Activated T-helper 1 cell treated with anti-CD3 and anti-CD28 coated beads, Interleukin-12 subunit alpha, Interleukin-12 subunit beta, Interleukin-2, Interleukin-4 antibody, amounts not matched to agents 30 ng/mL and 10 ng/mL and 1 ng/mL, durations not matched to agents 14 hours and 24 hours and 36 hours (primary cell): ENCODE data around the gene PHF21A. TPM values are rescaled to one million over a fixed set of nuclear protein-coding genes. Genes with fewer than 3 reads are reported as not detected.

Experiments used
- DNase-seq: peaks from one replicate; pipeline ENCODE4 v3.0.0; 2021; ENCODE audit warnings: low spot score
- H3K27ac Mint-ChIP-seq: one replicate; pipeline ENCODE4 v1.8.0; 2021; ENCODE audit warnings: mild to moderate bottlenecking, mixed read lengths
- H3K27me3 Mint-ChIP-seq: one replicate; pipeline ENCODE4 v1.8.0; 2022; ENCODE audit warnings: mild to moderate bottlenecking, moderate library complexity, mixed read lengths; ENCODE audit not compliant: insufficient read depth
- H3K36me3 Mint-ChIP-seq: one replicate; pipeline ENCODE4 v1.8.0; 2021; ENCODE audit warnings: low read depth, mixed read lengths
- H3K4me1 Mint-ChIP-seq: one replicate; pipeline ENCODE4 v1.8.0; 2021; ENCODE audit warnings: low read depth, mixed read lengths
- H3K4me3 Mint-ChIP-seq: one replicate; pipeline ENCODE4 v1.8.0; 2021; ENCODE audit warnings: mild to moderate bottlenecking, moderate library complexity, mixed read lengths
- H3K9me3 Mint-ChIP-seq: one replicate; pipeline ENCODE4 v1.8.0; 2021; ENCODE audit warnings: mixed read lengths
- intact Hi-C: fragments of 100-400 bp; cut with micrococcal nuclease; formaldehyde crosslinking; loops from one replicate; pipeline ENCODE4 v1.15.1; 2024
- total RNA-seq: library from RNA; stranded (reverse); gene quantifications from 2 replicates; pipeline ENCODE4 v1.2.3, GENCODE V29; 2022

PHF21A gene
- total RNA-seq, 1 donor from 2014 or later: 32.9 TPM

GRCh38 chr11:46133119-46133518 lies 11.9 kb upstream of the PHF21A start:
- H3K9me3 Mint-ChIP-seq: no peaks in the 10 kb centered on the region
- no peak for DNase-seq
- no peak overlapping the region for H3K4me3 Mint-ChIP-seq
- intact Hi-C loops: no loop called here
- H3K36me3 Mint-ChIP-seq: no peaks in the 10 kb centered on the region
- peaks cover 15% of the 10 kb centered on the region for H3K27me3 Mint-ChIP-seq
- no peaks in the 10 kb centered on the region for H3K4me1 Mint-ChIP-seq
- H3K27ac Mint-ChIP-seq: no peak overlapping the region

- H3K4me1 Mint-ChIP-seq: peaks cover 16% of the 10 kb centered on the region
- H3K9me3 Mint-ChIP-seq: no peaks in the 10 kb centered on the region
- intact Hi-C loops: no loop called here
- no peak for DNase-seq
- no peaks in the 10 kb centered on the region for H3K36me3 Mint-ChIP-seq
- H3K27ac Mint-ChIP-seq: no peak overlapping the region
- no peak overlapping the region for H3K4me3 Mint-ChIP-seq
- H3K27me3 Mint-ChIP-seq: peaks cover 7% of the 10 kb centered on the region
These were observed 9.2 kb upstream of the PHF21A start for GRCh38 chr11:46130286-46130940.

GRCh38 chr11:46129133-46129532 lies 7.9 kb upstream of the PHF21A start:
- intact Hi-C loops: loop anchor here (10.0 kb wide), 2 partner anchors 324 to 984 kb away; partner anchors contain the start of genes PRDM11 and SLC35C1
- Mint-ChIP-seq H3K4me1 (peaks cover 16% of the 10 kb centered on the region), H3K4me3 (no peak overlapping the region), H3K36me3 (no peaks in the 10 kb centered on the region), H3K27me3 (peaks cover 2% of the 10 kb centered on the region), H3K9me3 (no peaks in the 10 kb centered on the region), H3K27ac (no peak overlapping the region)
- DNase-seq: no peak

GRCh38 chr11:46127150-46127638 lies 5.9 kb upstream of the PHF21A start:
- peak; percentile 68 for DNase-seq
- no peaks in the 10 kb centered on the region for H3K9me3 Mint-ChIP-seq
- H3K27me3 Mint-ChIP-seq: no peaks in the 10 kb centered on the region
- no peaks in the 10 kb centered on the region for H3K36me3 Mint-ChIP-seq
- peaks cover 21% of the 10 kb centered on the region for H3K4me1 Mint-ChIP-seq
- H3K4me3 Mint-ChIP-seq: no peak overlapping the region
- peak overlapping the region; percentile 50 for H3K27ac Mint-ChIP-seq
- intact Hi-C loops: loop anchor here (1.0 to 10.0 kb wide), 4 partner anchors 112 to 982 kb away; partner anchors contain the start of genes PRDM11 and SLC35C1

GRCh38 chr11:46125284-46125683 lies 4.0 kb upstream of the PHF21A start:
- no peaks in the 10 kb centered on the region for H3K9me3 Mint-ChIP-seq
- H3K4me3 Mint-ChIP-seq: no peak overlapping the region
- no peaks in the 10 kb centered on the region for H3K27me3 Mint-ChIP-seq
- intact Hi-C loops: loop anchor here (10.0 kb wide), 2 partner anchors 320 to 980 kb away; partner anchors contain the start of genes PRDM11 and SLC35C1
- no peak for DNase-seq
- H3K4me1 Mint-ChIP-seq: peaks cover 21% of the 10 kb centered on the region
- no peak overlapping the region for H3K27ac Mint-ChIP-seq
- no peaks in the 10 kb centered on the region for H3K36me3 Mint-ChIP-seq

GRCh38 chr11:46122945-46123715 lies 1.9 kb upstream of the PHF21A start:
- peak overlapping the region; percentile 45 for H3K4me3 Mint-ChIP-seq
- intact Hi-C loops: loop anchor here (2.0 to 10.0 kb wide), 5 partner anchors 156 to 978 kb away; partner anchors contain the start of genes ARHGAP1, ATG13, HARBI1 and PRDM11

GRCh38 chr11:46121724-46122477 lies 647 bp upstream of the PHF21A start:
- Mint-ChIP-seq H3K4me3 (peak overlapping the region; percentile 86), H3K27me3 (no peaks in the 10 kb centered on the region), H3K27ac (peak overlapping the region; percentile 91), H3K4me1 (peaks cover 40% of the 10 kb centered on the region), H3K36me3 (peaks cover 3% of the 10 kb centered on the region), H3K9me3 (no peaks in the 10 kb centered on the region)
- intact Hi-C loops: loop anchor here (1.0 to 10.0 kb wide), 9 partner anchors 116 to 1147 kb away; partner anchors contain the start of genes ARHGAP1, ATG13, CRY2 and DGKZ
- peak; percentile 76 for DNase-seq

More at GRCh38 chr11:46122945-46123715, 1.9 kb upstream of the PHF21A start:
- Mint-ChIP-seq H3K27me3 (no peaks in the 10 kb centered on the region), H3K36me3 (peaks cover 3% of the 10 kb centered on the region), H3K27ac (no peak overlapping the region), H3K9me3 (no peaks in the 10 kb centered on the region), H3K4me1 (peaks cover 37% of the 10 kb centered on the region)
- DNase-seq: no peak

- intact Hi-C loops: loop anchor here (1.0 to 10.0 kb wide), 8 partner anchors 118 to 1148 kb away; partner anchors contain the start of genes ATG13, CRY2, DGKZ and HARBI1
- H3K27me3 Mint-ChIP-seq: no peaks in the 10 kb centered on the region
- peak overlapping the region; percentile 91 for H3K4me3 Mint-ChIP-seq
- H3K27ac Mint-ChIP-seq: peak overlapping the region; percentile 95
- no peak for DNase-seq
- H3K36me3 Mint-ChIP-seq: peaks cover 7% of the 10 kb centered on the region
- peaks cover 45% of the 10 kb centered on the region for H3K4me1 Mint-ChIP-seq
- no peaks in the 10 kb centered on the region for H3K9me3 Mint-ChIP-seq
These were observed 631 bp downstream of the PHF21A start for GRCh38 chr11:46120346-46121300.

GRCh38 chr11:46119352-46120216 lies 1.7 kb downstream of the PHF21A start:
- intact Hi-C loops: loop anchor here (2.0 to 10.0 kb wide), 9 partner anchors 47 to 1149 kb away; partner anchors contain the start of genes ATG13, CRY2, DGKZ and HARBI1
- no peaks in the 10 kb centered on the region for H3K27me3 Mint-ChIP-seq
- H3K36me3 Mint-ChIP-seq: peaks cover 7% of the 10 kb centered on the region
- peak overlapping the region; percentile 98 for H3K4me3 Mint-ChIP-seq
- H3K9me3 Mint-ChIP-seq: no peaks in the 10 kb centered on the region
- peak overlapping the region; percentile 99 for H3K27ac Mint-ChIP-seq
- DNase-seq: peak; percentile 44
- H3K4me1 Mint-ChIP-seq: peaks cover 55% of the 10 kb centered on the region

- H3K27me3 Mint-ChIP-seq: no peaks in the 10 kb centered on the region
- H3K27ac Mint-ChIP-seq: peak overlapping the region; percentile 99
- intact Hi-C loops: loop anchor here (2.0 to 5.0 kb wide), 2 partner anchors 47 to 200 kb away; no protein-coding TSS in a partner anchor
- DNase-seq: no peak
- no peaks in the 10 kb centered on the region for H3K9me3 Mint-ChIP-seq
- peaks cover 7% of the 10 kb centered on the region for H3K36me3 Mint-ChIP-seq
- peak overlapping the region; percentile 98 for H3K4me3 Mint-ChIP-seq
- H3K4me1 Mint-ChIP-seq: peaks cover 60% of the 10 kb centered on the region
These were observed 2.4 kb downstream of the PHF21A start for GRCh38 chr11:46118702-46119351.
